Measurements from ENCODE around the gene ITGAE.
"Not testable (repeated sequence)": the region's sequence is repeated elsewhere in the genome, so short reads cannot be mapped to it uniquely, and the experiment has no call there.

ITGAE gene, protein sequence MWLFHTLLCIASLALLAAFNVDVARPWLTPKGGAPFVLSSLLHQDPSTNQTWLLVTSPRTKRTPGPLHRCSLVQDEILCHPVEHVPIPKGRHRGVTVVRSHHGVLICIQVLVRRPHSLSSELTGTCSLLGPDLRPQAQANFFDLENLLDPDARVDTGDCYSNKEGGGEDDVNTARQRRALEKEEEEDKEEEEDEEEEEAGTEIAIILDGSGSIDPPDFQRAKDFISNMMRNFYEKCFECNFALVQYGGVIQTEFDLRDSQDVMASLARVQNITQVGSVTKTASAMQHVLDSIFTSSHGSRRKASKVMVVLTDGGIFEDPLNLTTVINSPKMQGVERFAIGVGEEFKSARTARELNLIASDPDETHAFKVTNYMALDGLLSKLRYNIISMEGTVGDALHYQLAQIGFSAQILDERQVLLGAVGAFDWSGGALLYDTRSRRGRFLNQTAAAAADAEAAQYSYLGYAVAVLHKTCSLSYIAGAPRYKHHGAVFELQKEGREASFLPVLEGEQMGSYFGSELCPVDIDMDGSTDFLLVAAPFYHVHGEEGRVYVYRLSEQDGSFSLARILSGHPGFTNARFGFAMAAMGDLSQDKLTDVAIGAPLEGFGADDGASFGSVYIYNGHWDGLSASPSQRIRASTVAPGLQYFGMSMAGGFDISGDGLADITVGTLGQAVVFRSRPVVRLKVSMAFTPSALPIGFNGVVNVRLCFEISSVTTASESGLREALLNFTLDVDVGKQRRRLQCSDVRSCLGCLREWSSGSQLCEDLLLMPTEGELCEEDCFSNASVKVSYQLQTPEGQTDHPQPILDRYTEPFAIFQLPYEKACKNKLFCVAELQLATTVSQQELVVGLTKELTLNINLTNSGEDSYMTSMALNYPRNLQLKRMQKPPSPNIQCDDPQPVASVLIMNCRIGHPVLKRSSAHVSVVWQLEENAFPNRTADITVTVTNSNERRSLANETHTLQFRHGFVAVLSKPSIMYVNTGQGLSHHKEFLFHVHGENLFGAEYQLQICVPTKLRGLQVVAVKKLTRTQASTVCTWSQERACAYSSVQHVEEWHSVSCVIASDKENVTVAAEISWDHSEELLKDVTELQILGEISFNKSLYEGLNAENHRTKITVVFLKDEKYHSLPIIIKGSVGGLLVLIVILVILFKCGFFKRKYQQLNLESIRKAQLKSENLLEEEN

DNA sequence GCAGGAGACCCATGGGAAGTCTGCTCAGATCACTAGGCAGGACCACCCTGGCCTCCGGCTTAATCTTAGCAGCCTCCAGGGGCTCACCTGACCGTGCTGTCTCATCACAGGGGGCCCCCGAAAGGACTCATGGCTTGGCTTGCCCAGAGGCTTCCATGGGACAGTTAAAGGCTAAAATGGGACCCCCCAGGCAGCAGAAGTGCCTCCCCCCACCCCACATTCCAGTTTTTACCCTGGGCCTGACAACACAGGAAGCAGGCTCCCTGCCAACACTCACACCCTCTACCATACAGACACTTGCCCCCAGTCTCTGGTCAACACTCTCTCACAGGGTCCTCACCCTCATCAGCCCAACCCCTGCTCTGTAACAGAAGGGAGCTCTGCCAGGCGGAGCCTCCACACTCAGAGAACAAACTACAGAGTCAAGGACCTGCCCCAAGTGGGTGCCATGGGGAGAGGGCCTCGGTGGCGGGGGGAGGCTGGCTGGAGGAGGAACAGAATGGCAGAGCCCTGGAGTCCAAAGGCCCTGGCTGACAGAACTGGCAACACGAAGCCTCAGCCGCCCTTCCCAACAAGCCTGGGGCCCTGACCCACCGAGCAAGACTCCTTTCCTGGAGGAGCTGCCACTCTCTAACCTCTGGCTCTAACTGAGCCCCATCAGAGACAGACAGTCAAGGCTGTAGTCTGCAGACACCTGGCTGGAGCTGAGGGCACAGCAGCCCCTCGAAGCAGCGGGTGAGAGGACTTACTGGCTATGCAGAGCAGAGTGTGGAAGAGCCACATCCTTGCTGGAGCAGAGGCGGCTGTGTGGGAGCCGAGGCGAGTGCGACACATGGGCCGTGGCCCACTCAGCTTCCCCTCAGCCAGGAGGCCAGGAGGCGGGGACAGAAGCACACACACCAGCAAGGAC, at the start of gene ITGAE:
ITGAE (minus strand) TSS at position 827 of the 910 bp plus-strand sequence; CDS start at position 783, 44 bp downstream.
- no peak for DNase-seq

DNA sequence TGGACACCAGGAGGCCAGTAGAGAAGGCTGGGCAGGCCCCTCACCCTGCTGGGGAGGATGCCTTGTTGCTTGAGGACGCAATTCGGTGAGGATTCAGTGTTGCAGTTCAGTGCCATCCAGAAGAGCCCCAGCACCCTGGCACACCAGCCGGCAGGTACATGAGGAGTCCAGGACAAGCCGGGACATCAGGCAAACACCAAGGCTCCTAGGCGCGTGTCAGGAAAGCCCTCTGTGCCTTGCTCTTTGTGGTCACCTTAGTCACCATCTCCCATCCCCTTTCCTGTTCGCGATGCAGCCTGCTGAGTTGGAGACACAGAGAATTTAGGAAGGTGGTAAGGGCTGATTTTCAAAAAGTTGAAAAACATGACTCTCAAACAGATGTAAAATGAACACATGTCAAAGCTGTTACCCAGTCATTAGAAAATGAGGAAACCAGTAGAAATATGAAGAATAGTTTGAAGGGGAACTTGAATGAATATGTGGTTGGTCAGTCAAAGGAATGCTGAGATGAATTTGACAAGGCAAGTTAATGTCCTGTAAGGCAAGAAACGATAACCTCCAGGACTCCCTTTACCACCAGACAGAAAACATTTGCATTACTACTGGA, 47.3 kb upstream of the ITGAE start:
- DNase-seq = peak in 1 of 2 experiments; percentile 3

DNA sequence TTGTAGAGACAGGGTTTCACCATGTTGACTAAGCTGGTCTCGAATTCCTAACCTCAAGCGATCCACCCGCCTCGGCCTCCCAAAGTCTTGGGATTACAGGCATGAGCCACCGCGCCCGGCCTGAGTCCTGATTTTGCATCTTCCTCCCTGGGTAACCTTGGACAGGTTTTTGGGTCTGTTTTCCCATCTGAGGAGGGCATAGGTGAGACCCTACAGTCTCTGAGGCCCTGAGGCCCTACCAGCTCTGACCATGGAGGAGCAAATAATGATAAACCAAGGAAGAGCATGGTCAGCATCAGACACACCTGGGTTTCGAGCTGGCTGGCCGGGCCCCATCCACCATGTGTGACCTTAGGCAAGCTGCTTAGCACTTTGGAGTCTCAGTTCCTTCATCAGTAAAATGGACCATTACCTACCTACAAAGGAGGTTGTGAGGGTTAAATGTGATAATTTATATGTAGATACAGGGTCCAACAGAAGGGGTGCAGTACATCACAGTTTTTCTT, 46.2 kb upstream of the ITGAE start:
- DNase-seq = no peak

DNA sequence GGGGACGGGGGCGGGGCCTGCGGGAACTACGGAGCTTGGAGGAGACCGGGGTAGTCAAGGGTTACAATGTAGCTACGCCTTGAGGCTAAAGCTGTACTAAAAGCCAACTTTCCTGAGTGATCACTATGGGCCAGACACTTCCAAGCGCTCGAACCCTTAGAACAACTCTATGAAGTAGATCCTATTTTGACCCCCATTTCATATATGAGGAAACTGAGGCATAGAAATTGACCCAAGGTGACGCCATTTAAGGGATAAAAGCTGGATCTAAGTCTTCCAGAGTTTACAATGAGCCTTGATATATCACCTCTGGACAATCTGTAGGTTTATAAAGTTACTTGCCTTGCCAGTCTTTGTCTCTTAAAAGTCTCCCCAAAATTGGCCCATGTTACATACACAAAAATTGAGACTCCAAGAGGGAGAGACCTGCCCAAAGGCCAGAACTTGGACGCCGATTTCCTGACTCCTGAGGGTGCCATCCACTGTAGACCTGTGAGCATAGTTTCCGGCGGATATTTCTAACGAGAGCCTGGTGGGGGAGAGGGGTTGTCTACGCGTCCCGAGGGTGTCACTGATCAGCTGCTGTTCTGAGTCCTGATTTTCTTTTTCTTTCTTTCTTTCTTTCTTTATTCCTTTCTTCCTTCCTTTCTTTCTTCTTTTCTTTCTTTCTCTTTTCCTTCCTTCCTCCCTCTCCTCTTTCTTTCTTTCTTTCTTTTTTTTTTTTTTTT, 45.6 kb upstream of the ITGAE start:
- DNase-seq = no peak

DNA sequence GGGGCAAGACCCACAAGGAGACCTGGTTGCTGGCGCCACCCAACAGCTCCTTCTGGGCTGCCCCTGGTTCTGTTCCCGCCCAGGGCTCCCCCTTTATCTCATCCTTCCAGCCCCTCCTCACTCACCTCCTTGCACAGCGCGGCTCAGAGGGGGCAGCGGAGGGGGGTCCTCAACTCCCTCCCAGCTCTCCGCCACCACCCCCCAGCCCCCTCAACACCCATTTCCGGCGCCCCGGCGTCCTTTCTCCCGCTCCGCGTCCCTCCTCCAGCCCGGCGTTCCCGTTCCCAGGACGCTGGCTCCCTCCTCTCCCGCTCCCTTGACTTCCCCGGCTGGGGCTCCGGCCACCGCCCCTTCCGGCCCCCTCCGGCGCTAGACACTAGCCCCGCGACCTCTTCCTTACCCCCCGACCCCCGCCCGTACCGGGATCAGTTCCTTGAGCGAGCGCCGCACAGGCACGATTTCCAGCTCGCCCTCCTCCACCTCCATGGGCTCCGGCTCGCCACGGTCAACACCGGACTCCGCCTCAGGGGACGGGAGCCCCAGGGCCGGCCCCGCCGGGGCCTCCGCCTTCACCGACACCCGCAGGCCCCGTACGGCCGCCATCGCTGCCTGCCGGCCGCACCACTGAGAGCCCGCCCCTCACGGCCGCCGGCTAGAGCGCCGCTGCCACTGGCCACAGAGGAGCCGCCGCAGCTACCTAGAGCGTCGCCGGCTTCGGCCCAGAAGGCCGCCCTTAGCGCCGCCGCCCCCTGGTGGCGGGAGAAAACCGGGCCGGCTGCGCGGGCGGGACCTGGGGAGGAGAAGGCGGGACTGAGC, 44.8 kb upstream of the ITGAE start, which contains the start of gene NCBP3:
NCBP3 (minus strand) TSS at position 626 of the 816 bp plus-strand sequence; CDS start at position 603, 23 bp downstream.
- DNase-seq = peak; percentile 46 to 65

DNA sequence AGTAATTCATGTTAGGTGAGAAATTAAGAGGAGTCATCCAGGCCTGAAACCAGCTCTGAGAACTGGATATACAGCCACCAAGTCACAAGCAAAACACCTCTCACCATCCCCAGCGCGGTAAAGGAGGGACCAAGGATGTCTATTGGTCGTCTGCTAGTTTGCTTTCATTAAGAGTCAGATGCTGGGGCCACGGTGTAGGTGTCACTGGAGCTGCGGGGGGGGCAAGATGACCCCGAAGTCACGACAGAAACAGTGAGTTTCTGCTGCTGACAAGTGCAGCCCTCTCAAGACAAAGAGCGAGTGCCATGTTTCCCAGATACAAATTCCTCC, 44.3 kb upstream of the ITGAE start:
- DNase-seq = no peak

DNA sequence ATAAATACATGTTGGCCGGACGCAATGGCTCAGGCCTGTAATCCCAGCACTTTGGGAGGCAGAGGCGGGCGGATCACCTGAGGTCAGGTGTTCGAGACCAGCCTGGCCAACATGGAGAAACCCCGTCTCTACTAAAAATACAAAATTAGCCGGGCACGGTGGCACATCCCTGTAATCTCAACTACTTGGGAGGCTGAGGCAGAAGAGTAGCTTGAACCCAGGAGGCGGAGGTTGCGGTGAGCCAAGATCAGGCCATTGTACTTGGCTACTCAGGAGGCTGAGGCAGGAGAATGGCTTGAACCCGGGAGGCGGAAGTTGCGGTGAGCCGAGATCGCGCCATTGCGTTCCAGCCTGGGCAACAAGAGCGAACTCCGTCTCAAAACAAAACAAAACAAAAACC, 43.6 kb upstream of the ITGAE start:
- DNase-seq = not testable (repeated sequence)

DNA sequence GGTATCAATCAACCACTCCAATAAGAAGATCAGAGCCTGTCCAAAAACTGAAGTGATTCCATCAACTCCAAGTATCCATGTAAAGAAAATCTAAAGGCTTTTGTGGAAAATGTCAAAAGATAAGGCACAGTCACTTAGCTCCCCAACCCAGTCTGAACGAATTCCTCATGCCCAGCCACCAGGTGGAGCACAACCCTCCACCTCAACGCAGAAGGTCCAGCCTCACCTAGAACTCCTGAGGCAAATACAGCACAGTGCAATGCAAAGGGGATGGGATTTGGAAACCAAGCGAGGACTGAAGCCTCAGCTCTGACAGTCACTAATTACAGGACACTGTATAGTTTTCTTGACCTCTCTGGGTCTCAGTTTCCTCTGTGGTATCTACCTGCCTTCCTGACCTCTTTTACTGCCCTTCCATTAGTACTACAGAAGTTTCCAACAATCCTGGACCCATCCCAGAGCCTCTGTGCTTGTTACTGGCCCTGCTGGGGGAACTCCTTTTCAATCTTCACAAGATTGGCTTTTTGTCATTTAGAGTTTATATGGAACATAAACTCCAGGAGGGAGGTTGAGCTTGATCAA, 43.0 kb upstream of the ITGAE start:
- peak; percentile 27 to 42 for DNase-seq

DNA sequence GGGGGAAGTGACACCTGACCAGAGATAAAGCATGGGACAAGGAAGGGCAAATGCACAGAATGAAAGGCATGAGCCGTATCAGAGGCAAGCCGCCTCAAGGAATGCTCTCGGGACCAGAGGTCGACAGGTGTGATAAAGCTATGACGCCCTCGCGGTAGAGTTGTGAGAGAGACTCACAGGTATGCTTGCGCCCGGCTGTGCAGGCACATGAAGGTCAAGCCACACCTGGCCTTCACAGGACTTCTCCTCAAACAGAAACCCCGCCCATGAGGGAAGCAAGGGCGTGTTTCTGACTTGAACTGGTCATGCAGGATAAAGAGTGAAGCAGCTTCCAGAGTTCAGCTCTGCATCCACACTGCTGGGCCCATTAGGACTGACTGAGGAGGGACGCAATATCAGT, 37.2 kb upstream of the ITGAE start:
- DNase-seq = no peak

DNA sequence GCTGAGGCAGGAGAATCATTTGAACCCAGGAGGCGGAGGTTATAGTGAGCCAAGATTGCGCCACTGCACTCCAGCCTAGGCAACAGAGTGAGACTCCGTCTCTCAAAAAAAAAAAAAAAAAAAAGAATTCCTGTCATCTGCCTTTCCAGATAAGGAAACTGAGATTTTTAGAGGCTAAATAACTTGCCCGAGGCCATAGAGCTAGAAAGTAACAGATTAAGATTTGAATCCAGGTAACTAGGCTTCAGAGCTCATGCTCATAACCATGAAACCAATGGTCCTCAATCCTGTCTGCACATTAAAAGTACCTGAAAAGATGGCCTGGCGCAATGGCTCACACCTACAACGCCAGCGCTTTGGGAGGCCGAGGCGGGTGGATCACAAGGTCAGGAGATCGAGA, 35.6 kb upstream of the ITGAE start:
- DNase-seq = no peak

DNA sequence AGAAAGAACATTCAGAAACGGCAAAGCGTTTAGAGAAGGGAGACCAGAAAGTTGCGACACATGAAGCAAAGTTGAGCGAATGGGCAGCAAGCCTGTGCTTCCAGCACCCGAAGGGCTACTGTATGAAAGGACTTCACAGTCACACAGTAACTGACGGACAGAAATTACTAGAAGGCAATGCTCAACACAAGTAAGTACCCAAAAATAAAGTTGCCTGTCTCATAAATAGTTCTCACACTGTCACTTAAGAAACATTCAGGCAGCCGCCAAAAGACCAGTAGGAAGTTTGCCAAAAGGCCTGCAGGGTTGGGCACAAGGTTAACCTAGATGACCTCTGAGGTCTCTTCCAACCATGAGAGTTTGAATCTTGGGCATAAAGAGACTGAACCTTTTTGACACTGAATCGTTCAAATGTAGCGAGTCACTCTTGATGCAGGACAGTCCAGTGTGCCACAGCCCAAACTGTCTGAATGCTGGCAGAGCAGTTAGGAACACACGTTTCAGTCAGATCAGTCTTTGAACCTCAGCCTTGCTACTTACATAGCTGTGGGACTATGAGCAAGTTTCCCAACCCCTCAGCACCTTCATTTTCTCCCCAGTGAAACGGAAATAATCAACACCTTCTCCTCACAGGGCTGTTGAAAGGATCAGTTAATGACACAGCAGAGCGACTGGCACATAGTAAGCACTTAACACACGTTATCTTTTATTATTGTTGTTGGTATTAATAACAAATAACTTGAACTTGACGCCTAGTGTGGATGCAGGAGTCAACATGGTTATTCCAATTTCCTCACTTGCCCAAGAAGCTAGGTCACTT, 34.6 kb upstream of the ITGAE start:
- no peak for DNase-seq

DNA sequence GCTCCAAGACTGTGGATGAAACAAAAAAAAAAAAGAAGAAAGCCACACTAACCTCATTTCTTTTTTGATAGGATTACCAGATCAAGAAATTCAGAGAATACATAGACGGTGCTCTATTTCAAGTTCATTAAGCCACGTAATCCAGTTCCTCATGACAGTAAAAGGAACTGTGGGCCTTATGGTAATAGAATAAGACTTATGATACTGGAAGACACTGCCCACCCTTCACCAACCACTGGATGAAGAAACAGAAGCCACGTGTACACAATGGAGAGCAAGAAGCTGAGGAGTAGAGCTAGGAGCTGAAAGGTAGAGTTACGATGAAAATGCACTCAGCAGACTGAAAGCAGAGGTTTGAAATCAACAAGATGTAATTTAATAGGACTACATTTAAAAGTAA, 33.8 kb upstream of the ITGAE start:
- no peak for DNase-seq

DNA sequence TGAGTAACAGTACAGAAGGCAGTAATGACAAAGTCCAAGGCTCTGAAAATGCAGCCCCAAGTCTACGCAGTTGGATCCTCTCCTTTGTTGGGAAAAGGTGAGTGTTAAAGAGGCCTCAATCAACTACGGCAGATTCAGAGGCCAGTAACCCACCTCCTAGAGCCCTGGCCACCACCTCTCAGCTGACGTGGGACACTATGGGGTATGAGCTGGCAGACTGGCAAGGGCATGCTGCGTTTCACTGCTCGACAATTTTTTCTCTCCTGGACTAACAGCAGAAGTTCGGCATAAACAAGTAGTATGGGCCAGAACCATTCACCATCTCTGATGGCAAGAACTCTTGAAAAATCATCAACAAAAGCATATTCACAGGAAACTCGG, 27.9 kb upstream of the ITGAE start:
- DNase-seq = no peak

DNA sequence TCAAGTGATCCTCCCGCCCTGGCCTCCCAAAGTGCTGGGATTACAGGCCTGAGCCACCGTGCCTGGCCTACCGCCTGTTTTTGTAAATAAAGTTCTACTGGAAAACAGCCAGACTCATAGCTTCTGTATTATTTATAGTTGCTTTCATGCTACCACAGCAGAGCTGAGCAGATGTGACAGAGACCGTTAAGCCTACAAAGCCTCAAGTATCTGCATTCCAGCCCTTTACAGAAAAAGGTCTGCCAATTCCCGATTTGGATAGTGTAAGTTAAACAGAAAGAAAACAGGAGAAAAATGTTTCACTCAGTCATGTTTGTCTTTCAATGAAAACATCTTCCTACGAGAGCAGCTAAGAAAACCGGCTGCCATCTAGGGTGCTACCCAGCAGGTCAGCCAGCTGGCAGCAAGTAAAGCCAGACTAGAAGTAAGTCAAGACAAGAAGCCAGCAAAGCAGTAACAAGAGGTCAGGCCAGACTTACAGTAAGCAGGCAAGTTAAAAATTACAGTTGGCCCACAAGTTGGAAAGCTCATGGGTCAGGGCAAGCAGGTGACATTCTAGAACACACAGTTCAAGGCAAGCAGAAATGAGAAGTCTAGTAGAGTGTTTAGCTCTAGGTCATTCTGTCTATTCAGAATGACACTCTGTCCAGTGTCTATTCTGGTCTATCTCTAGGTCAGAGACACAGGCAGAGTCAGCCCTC, 27.3 kb upstream of the ITGAE start:
- DNase-seq = no peak

DNA sequence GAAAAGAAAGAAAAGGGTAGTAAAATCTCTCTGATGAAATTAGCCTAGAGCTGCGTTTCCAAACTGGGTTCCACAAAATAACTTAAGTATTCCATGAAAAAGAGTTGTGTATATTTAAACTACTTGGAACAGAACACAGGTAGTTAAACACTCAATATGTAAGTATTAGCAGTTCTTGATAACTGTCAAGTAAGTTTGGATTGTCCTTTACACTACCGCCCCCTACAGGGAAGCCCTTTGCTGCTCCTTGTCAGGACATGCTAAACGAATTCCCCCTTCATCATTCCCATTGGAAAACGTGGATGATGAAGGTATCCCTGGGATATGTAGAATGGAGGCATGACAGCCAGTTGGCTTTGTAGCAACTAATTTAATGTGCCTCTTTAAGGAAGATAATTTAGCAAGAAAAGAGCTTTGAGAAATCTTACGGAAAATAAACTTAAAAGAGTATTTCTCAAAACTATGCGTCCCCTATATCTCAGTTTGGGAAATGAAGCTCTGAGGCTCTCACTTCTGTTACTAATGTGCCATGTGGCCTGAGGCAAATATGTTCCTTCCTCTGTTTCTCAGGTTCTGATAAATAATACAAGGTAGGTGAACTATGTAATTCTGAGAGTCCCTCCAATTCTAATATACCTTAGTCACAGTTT, 26.3 kb upstream of the ITGAE start:
- DNase-seq = peak; percentile 24 to 40

DNA sequence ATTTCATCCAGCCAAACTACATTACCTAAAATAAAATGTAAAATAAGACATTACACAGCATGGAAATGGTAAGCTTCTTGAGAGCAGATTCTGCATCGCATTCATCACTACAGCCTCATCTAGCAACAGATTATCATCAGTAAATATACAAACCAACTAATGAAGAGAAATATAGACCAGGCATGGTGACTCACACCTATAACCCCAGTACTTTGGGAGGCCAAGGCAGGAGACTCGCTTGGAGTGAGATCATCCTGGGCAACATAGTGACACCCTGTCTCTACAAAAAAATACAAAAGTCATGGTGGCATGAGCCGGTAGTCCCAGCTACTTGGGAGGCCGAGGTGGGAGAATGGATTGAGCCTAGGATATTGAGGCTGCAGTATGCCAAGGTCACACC, 25.2 kb upstream of the ITGAE start:
- no peak for DNase-seq

DNA sequence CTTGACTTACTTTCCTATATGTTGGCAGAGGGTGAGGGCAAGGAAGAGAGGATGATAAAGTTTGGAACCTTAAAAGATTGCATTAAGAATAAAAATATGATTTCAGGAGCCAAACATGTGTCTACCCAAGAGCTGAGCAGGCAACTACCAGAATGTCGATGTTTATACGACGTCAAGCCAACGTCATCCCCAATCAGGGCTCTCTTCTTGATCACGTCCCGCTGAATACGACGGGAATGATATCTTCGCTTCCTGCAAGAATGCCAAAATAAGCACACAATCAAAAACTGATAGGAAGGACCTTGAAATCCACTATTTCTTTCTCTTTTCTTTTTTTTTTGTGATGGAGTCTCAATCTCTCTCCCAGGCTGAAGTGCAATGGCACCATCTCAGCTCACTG, 20.1 kb upstream of the ITGAE start:
- DNase-seq = no peak

DNA sequence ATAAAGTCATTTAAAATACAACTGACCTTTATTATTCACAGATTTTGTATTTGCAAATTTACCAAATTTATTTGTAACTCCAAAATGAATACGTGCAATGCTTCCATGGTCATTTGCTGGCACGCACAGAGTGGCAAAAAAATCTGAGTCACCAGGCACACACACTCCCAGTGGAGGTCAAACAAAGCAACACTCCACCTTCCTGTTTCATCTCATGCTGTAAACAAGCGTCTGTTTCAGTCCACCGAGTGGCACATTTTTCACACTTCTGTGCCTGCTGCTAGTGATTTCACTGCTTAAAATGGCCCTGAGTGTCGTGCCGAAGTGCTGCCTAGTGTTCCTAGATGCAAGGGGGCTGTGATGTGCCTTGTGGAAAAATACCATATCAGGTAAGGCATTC, 17.8 kb upstream of the ITGAE start:
- no peak for DNase-seq

Measured in Kasumi-1 (cell line).